Measurements from ENCODE around the gene UROS.

UROS gene

GRCh38 chr10:125769175-125769574, 53.9 kb downstream of the UROS start:
- no peak overlapping the region for H3K4me3 ChIP-seq (ENCODE audit: low read depth, low read length)
- no peak for TF ChIP-seq CTCF (IDR thresholded peaks at IDR 0.05; ENCODE audit: control insufficient read depth, extremely low read depth, insufficient read depth)
- no peak for DNase-seq (ENCODE audit: low read depth)

- DNase-seq (ENCODE audit: low read depth) = no peak
- no peak overlapping the region for H3K4me3 ChIP-seq (ENCODE audit: low read depth, low read length)
- TF ChIP-seq CTCF (IDR thresholded peaks at IDR 0.05; ENCODE audit: control insufficient read depth, extremely low read depth, insufficient read depth) = no peak
Measured at GRCh38 chr10:125768219-125768855, 54.7 kb downstream of the UROS start.

GRCh38 chr10:125766511-125766910, 56.5 kb downstream of the UROS start:
- no peak overlapping the region for H3K4me3 ChIP-seq (ENCODE audit: low read depth, low read length)
- DNase-seq (ENCODE audit: low read depth) = peak; percentile 21
- TF ChIP-seq CTCF (IDR thresholded peaks at IDR 0.05; ENCODE audit: control insufficient read depth, extremely low read depth, insufficient read depth) = no peak

GRCh38 chr10:125765835-125766234, 57.2 kb downstream of the UROS start:
- no peak for TF ChIP-seq CTCF (IDR thresholded peaks at IDR 0.05; ENCODE audit: control insufficient read depth, extremely low read depth, insufficient read depth)
- DNase-seq (ENCODE audit: low read depth) = no peak
- no peak overlapping the region for H3K4me3 ChIP-seq (ENCODE audit: low read depth, low read length)

GRCh38 chr10:125762692-125763648, 60.1 kb downstream of the UROS start:
- no peak for DNase-seq (ENCODE audit: low read depth)
- H3K4me3 ChIP-seq (ENCODE audit: low read depth, low read length) = no peak overlapping the region
- TF ChIP-seq CTCF (IDR thresholded peaks at IDR 0.05; ENCODE audit: control insufficient read depth, extremely low read depth, insufficient read depth) = no peak

GRCh38 chr10:125761961-125762360, 61.1 kb downstream of the UROS start:
- no peak for TF ChIP-seq CTCF (IDR thresholded peaks at IDR 0.05; ENCODE audit: control insufficient read depth, extremely low read depth, insufficient read depth)
- no peak overlapping the region for H3K4me3 ChIP-seq (ENCODE audit: low read depth, low read length)
- DNase-seq (ENCODE audit: low read depth) = no peak

Data from LNCaP clone FGC (cell line).